ENCODE data around the gene LINC00632.

The LINC00632 gene

DNA sequence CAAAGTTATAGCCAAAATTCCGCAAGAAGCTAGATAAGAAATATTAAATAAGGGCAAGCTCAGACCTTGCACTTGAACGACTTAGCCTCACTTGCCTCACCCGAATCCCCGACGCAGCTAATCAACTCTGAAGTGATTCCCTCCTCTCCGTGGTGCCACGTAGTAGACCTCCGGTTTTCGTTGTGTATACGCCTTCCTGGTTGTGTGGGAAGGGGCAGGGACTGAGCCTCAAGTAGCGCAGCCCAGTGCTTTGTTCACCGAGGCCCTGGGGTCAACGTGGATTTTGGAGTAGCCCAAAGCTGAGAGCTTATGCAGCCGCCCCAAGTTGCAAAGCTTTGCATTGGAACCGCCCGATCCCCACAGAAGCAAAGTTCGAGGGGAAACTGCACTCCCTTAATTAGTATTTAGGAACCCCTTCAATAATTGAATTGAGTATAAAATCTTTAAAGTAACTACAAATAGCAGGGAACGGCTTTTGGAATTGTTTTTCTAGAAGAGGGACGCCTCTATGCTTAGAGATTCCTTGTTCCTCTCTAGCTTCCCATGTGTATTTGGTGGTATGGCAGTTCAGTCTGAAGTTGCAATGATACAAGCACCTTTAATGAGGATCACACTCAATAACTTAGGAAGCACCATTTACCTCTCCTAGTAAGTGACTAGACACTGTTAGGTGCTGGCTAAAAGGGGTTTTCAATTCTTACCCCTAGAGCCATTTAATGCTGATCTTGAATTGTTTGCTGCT, 55.7 kb downstream of the LINC00632 start:
- DNase-seq, result no peak

DNA sequence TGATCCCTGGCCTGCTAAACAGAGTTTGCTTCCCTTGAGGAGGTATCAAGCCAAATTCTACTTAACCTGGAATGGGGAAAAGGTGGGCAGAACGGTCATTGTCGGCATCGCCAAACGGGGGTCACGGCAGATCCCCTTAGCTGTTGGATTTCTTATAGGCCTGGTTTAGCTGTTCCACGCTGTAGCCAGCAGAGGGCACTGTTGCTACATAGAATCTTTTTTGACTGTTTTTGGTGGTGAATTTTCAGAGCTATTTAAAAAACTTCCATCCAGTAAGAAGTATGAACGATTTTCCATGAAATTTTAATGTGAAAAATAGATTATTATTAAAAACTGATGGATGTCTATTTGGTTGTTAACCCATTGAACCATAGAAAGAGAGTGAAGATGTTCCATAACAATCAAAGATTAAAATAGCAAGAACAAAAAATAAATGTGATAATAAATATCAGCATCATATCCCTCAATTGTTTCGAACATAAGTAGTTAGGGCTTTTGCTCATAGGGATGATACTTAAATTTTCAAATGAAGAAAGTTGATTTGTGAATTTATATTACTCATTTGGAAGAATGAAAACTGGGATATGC, 56.6 kb downstream of the LINC00632 start:
- no peak for DNase-seq

DNA sequence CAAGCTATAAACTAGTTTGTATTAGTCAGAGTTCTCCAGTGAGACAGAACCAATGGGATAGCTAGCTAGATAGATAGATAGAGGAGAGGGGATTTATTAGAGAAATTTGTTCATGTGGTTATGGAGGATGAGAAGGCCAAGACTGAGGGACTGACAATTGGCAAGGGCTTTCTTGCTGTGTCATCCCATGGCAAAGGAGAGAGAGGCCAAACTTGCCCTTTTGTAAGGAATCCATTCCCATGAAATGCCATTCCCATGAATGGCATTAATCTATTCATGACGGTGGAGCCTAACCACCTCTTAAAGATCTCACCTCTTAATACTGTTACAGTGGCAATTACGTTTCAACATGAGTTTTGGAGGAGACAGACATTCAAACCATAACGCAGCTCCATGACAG, 58.1 kb downstream of the LINC00632 start:
- DNase-seq, result no peak

DNA sequence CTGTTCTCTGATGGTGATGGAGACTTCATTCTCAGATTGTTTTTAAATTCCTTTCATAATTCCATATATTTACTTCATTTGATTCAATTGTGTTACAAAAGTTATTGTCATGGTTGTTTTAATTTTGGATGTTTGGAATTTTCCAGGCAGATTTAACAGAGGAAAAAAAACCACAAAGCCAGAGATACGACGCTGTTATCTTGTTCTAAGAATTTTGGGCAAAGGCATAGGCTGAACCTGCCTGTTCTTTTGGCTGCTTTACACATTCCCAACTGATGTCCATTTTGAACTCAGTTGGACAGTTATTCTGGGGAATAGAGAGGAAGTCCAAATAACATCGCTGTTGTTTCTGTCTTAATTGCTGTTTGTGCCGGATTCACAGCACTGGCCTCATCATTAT, 65.7 kb downstream of the LINC00632 start:
- no peak for DNase-seq

DNA sequence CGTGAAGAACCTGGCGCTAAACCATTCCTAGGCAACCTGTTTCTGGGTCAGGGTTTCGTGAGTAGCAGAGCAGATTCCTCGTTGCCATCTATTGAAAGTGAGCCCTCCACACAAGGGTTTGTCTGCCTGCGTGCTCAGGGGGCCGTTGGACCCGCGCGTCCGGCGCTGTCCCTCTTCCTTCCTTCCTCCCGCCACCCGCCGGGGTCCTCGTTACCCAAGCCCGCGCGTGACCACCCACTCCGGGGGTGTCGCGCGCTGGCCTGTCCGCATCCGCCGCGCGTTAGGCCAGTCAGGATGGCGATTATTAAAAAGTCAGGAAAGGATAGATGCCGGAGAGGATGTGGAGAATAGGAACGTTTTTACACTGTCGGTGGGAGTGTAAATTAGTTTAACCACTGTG, 66.8 kb downstream of the LINC00632 start:
- DNase-seq, result no peak

DNA sequence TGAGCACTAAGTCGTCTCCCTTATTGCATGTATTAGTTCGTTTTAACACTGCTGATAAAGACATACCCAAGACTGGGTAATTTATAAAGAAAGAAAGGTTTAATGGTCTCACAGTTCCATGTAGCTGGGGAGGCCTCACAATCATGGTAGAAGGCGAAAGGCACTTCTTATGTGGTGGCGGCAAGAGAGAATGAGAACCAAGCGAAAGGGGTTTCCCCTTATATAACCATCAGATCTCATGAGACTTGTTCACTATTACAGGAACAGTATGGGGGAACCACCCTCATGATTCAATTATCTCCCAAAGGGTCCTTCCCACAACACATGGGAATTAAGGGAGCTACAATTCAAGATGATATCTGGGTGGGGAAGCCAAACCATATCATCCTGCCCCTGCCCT, 85.1 kb downstream of the LINC00632 start:
- no peak for DNase-seq

DNA sequence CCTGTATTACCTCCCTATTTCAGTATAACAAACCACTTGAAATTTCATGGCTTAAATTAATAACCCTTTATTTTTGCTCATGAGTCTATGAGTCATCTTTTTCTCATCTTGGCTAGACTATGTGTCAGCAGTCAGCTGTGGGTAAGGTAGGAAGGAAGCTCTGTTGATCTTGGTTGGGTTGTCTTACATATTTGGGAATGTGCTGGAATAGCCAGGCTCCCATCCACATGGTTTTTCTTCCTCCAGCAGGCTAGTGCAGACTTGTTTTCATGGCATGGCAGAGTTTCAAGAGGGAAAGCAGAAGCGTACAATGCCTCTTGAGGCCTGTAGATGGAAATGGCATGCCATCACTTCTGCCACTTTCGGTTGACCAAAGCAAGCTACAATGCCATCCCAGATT, 89.7 kb downstream of the LINC00632 start:
- no peak for DNase-seq

DNA sequence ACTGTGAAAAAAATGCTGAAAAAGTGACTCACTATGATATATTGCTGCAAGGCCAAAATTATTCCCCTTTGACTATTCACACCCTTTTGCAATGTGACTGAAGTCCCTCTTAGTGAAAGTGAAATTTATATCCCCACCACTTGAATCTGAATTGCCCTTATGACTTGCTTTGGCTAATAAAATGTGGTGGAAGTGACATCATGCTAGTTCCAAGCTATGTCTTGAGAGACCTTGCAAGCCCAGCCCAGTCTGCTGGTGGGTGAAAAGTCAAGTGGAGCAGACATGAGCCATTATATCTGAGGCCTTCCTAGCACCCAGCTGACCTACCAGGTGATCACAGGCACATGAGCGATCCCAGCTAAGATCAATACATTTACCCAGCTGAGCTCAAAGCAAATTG, 94.7 kb downstream of the LINC00632 start:
- DNase-seq, result no peak

DNA sequence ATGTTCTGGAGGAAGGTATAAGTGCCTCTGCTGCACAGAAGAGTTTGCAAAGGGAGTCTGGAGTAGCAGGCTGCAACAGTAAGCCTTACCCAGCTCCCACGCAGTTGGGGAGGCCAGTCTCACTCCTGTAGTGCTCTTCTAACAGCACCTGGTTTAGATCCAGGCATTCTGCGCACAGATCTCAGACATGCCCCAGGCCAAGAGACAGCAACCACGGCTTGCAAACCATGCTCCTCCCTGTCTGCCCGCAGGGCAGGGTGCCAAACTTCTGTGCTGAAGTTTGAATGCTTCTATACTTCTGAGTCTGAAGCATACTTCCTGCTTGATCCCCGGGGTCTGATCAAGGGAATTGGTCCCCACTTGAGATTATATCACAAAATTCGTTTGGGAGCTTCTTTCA, 106.3 kb downstream of the LINC00632 start:
- no peak for DNase-seq

DNA sequence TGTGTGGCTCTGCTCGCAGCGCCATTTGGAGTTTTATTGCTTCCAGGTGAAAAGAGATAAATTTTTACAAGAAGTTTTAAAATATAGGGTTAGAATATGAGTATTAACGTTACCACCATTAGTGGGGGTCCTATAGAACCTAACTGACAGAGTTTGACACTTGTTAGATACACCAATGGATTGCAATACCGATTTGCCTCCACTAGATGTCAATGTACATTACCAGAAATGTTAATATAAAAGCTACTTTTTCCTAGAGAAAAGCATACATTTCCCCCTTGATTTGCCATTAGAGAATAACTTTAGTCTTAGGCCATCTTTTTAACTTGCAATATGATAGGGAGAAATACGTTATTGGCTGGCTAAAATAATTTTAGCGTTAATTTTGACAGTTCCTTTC, 108.4 kb downstream of the LINC00632 start:
- DNase-seq, result no peak

DNA sequence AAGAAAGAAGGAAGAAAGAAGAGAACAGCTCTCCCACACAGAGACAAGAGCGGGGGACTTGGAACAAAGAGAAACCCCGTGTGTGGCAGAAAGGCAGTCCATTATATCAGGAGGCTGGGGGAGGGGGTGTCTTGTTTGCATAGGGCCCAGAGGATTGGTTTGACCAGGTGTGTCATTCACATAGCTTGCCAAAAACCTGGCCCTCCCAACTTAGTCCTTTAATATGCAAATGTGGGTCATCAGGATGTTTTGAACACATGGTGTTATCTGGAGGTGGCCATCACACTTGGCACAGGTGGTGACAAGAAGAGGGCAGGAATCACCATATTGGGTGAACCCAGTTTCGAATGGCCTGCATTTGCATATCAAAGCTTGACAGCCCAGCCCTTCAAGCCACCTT, 111.7 kb downstream of the LINC00632 start:
- no peak for DNase-seq

DNA sequence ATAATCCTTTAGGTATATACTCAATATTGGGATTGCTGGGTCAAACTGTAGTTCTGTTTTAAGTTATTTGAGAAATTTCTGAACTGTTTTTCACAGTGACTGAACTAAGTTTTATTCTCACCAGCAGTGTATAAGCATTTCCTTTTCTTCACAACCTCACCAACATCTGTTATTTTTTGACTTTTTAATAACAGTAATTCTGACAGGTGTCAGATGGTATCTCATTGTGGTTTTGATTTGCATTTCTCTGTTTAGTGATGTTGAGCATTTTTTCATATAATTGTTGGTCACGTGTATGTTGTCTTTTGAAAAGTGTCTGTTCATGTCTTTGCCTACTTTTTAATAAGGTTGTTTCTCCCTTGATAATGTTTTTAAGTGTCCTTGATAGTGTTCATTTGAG, 112.6 kb downstream of the LINC00632 start:
- DNase-seq, result no peak

DNA sequence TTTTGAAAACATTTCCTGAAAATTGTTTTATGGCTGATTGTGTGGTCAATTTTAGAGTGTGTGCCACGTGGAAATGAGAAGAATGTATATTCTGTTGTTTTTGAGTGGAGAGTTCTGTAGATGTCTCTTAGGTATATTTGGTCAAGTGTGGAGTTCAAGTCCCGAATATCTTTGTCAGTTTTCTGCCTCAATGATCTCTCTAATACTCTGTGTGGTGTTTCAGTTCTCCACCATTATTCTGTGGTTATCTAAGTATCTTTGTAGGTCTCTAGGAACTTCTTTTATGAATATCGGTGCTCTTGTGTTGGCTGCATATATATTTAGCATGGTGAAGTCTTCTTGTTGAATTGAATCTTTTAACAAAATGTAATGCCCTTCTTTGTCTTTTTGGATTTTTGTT, 113.3 kb downstream of the LINC00632 start:
- no peak for DNase-seq

DNA sequence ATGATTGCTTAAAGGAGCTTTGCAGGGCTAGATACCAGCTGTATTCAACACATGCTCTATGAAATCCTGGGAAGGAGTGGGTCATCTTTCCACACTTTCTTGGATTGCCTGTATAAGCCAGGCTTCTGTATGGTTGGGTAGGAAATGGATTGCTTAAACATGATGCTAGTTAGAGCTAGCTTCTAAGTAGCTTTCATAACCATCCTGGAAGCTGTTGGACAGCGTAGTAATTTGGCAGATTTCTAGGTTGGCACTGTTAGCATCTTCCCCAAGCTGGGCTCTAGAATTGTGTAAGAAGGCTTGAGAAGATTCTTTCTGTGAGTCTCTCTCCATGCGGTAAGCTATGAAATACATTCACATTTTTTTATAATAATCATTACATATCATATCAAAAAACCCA, 127.3 kb downstream of the LINC00632 start:
- DNase-seq, result no peak
